Ectodermal cell (in vitro differentiated cells): ENCODE results near the gene SMIM44.
"Not testable (repeated sequence)": the region's sequence is repeated elsewhere in the genome, so short reads cannot be mapped to it uniquely, and the experiment has no call there.

Experiments used
- H3K27ac ChIP-seq: 2 replicates; pipeline ENCODE4 v1.7.0; 2013; ENCODE audit warnings: mild to moderate bottlenecking, low read depth, low read length; ENCODE audit not compliant: insufficient read depth, poor library complexity, severe bottlenecking
- H3K27me3 ChIP-seq: 2 replicates; pipeline ENCODE4 v1.7.0; 2013; ENCODE audit warnings: mild to moderate bottlenecking, low read length; ENCODE audit not compliant: insufficient read depth, control insufficient read depth, poor library complexity, severe bottlenecking
- H3K36me3 ChIP-seq: one replicate; pipeline ENCODE4 v1.7.0; 2013; ENCODE audit warnings: low read length; ENCODE audit not compliant: control insufficient read depth, insufficient read depth
- H3K4me1 ChIP-seq: one replicate; pipeline ENCODE4 v1.7.0; 2013; ENCODE audit warnings: low read length; ENCODE audit not compliant: control insufficient read depth, insufficient read depth
- H3K4me3 ChIP-seq: 2 replicates; pipeline ENCODE4 v1.7.0; 2013; ENCODE audit warnings: low read depth, low read length, control low read depth; ENCODE audit not compliant: insufficient read depth
- H3K9me3 ChIP-seq: 2 replicates; pipeline ENCODE4 v1.7.0; 2013; ENCODE audit warnings: mild to moderate bottlenecking, low read length, moderate library complexity; ENCODE audit not compliant: control insufficient read depth
- WGBS, 2 experiments: methylation state at CpG; one replicate each; pipeline ENCODE4 v1.1.7; 2013; ENCODE audit warnings: missing lambda C conversion rate in 2 of 2; 5-methylcytosine and 5-hydroxymethylcytosine counted together

The SMIM44 gene

DNA sequence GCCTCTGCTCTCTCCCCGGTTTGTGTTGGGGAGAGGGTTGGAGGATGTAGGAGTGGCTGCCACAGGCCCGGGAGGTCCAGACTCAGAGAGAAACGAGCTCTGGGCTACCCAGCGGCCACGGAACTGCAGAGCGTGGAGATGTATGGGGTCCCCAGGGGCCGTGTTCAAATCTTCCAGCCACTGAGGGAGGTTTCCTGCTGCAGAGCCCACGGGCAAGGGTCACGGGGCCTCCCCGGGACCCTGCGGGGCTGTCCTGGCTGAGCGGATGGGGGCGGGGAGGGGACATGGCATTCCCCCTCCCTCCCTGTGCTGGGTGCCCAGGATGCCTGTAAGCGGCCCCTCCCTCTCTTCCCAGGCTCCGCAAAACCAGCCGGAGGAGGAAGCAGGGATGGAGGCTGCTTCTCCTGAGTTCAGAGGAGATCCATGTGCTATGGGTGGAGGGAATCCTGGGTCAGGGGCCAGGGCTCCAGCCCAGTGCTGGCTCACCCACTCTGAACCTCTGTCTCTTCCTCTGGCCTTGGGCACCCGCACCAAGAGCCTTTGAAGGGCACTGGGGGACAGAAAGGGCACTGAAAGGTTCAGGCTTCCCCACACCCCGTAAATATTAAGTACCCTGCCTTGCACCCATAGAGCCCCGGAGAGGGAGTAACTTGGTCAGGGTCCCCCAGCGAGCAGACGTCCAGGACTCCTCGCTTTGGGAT lies 25.6 kb downstream of the SMIM44 start:
- 15 to 16% methylated on average over 20 to 21 of the region's 22 CpGs for whole genome bisulfite sequencing, 2 experiments
- Histone ChIP-seq H3K27ac (no peak overlapping the region), H3K36me3 (no peaks in the 10 kb centered on the region), H3K27me3 (peaks cover 70% of the 10 kb centered on the region), H3K4me3 (no peak overlapping the region), H3K4me1 (peaks cover 28% of the 10 kb centered on the region), H3K9me3 (no peaks in the 10 kb centered on the region)

DNA sequence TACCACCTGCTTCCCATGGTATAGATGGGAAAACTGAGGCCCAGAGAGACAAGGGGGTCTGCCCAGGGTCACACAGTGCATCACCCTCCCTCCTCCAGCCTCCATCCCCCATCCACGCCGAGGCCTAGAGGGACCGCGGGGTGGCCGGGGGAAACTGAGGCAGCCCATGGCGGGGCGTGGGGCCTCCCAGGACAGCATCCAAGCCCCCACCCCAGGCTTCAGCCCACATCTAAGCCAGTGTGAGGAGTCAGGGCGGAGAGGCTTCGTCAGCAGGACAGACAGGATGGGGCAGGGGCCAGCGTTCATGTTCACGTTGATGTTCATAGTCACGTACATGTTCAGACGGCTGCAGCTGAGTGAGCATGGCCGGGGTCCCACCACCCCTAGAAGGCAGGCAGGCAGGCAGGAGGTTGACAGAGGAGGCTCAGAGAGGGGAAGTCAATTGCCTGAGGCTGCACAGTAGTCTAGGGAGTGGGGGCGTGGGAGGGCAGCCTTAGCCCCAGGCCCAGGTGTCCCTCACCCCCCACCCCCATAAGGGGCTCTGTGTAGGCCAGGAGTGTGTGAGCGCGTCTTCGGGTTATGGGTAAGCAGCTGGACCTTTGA lies 26.2 kb downstream of the SMIM44 start:
- WGBS, 2 experiments: 82 to 83% methylated on average over 18 of the region's 18 CpGs
- H3K27ac ChIP-seq: no peak overlapping the region
- H3K27me3 ChIP-seq: peaks cover 64% of the 10 kb centered on the region
- H3K4me1 ChIP-seq: peaks cover 28% of the 10 kb centered on the region
- no peak overlapping the region for H3K4me3 ChIP-seq
- H3K9me3 ChIP-seq: no peaks in the 10 kb centered on the region
- H3K36me3 ChIP-seq: no peaks in the 10 kb centered on the region

DNA sequence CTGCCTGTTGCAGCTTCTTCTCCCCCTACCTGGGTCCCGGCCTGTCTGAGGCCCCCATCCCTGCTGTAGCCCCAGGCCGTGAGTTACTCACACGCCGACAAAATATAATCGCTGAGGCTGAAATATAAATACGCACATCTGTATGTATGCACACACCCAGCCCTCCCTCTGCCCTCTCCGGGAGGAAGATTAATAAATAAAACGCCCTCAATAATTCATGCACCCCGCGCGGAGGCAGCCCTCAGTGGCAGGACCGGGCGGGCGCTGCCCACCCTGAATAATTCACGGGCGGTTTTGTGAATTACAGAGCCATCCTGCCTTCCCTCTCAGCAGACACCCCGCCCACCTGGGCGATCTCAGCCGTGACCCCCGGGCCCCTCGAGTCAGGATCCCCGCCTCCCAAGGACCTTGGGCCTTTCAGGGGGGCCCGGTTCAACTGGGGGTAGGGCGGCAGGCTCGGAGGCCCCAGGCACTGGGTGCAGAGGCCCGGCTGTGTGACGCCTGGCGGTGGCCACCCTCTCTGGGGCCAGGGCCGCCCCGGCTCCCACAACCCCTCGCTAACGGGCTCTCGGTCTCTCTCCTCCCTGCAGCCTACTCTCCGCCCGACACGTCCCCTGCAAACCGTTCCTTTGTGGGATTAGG lies 27.2 kb downstream of the SMIM44 start:
- H3K36me3 ChIP-seq: no peaks in the 10 kb centered on the region
- H3K9me3 ChIP-seq: no peaks in the 10 kb centered on the region
- H3K27ac ChIP-seq: no peak overlapping the region
- H3K4me1 ChIP-seq: peaks cover 28% of the 10 kb centered on the region
- no peak overlapping the region for H3K4me3 ChIP-seq
- 72 to 74% methylated on average over 37 of the region's 37 CpGs for WGBS, 2 experiments
- peaks cover 55% of the 10 kb centered on the region for H3K27me3 ChIP-seq

DNA sequence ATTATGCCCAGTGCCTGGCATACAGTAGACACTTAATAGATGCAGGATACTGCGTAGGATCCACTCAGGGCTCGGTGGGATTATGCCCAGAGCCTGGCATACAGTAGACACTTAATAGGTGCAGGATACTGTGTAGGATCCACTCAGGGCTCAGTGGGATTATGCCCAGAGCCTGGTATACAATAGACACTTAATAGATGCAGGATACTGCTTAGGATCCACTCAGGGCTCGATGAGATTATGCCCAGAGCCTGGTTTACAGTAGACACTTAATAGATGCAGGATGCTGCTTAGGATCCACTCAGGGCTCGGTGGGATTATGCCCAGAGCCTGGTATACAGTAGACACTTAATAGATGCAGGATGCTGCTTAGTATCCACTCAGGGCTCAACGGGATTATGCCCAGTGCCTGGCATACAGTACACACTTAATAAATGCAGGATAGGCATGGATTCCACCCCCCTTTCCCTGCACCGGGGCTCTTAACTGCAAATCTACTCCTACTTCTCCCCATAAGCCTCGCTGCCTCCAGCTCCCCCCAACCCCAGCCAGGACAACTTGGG lies 27.8 kb downstream of the SMIM44 start:
- Histone ChIP-seq H3K27me3 (peaks cover 48% of the 10 kb centered on the region), H3K4me1 (peaks cover 28% of the 10 kb centered on the region), H3K36me3 (no peaks in the 10 kb centered on the region), H3K9me3 (no peaks in the 10 kb centered on the region), H3K4me3 (no peak overlapping the region), H3K27ac (no peak overlapping the region)
- 88 to 94% methylated on average over 7 of the region's 7 CpGs for WGBS, 2 experiments

DNA sequence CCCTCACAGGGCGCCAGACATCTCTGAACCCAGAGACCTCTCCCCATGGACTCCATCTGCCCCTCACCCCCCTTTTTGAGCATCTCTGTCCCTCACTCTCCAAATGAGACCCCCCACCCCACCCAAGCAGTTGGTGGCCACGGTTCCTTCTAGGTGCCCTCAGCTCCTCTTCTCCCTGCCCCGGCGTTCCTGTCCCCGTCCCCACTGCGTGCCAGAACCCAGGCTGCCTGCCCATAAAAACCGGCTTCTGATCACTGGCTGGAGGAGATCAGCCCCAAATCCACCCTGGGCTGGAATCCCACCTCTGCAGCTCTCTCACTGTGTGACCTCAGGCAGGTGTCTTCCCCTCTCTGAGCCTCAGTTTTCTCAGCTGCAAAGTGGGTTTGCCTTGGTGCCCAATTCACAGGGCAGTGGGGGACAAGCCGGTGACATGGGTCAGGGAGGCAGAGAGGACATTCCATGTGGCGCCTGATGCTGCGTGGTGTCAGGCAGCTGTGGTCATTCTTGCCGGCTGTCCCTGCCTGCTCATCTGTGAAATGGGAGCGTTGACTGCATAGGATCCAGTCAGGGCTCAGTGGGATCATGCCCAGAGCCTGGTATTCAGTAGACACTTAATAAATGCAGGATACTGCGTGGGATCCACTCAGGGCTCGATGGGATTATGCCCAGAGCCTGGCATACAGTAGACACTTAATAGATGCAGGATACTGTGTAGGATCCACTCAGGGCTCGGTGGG lies 28.4 kb downstream of the SMIM44 start:
- Histone ChIP-seq H3K4me1 (peaks cover 28% of the 10 kb centered on the region), H3K27ac (no peak overlapping the region), H3K9me3 (no peaks in the 10 kb centered on the region), H3K27me3 (peaks cover 42% of the 10 kb centered on the region), H3K4me3 (no peak overlapping the region), H3K36me3 (no peaks in the 10 kb centered on the region)
- 92 to 94% methylated on average over 15 of the region's 15 CpGs for WGBS, 2 experiments

DNA sequence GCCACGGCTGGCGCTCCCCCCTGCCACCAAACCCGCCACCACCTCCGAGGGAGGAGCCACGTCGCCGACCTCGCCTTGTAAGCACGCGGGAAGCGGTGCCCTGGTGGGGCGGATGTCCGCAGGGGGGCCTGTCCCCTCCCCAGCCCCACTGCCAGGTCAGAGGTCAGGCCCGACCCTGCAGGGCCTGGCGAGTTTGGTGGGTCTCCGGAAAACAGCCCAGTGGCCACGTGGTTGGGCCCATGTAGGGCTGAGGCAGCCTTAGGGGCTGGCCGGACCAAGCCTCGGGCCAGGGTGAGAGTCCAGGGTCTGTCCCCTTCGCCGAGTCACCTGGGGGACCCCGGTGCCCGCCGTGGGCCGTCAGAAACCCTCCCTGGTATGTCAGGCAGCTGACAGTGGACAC lies 29.4 kb downstream of the SMIM44 start:
- WGBS, 2 experiments: 91 to 93% methylated on average over 25 of the region's 25 CpGs
- H3K4me1 ChIP-seq: peaks cover 20% of the 10 kb centered on the region
- no peak overlapping the region for H3K4me3 ChIP-seq
- peaks cover 34% of the 10 kb centered on the region for H3K27me3 ChIP-seq
- H3K9me3 ChIP-seq: no peaks in the 10 kb centered on the region
- no peak overlapping the region for H3K27ac ChIP-seq
- no peaks in the 10 kb centered on the region for H3K36me3 ChIP-seq

DNA sequence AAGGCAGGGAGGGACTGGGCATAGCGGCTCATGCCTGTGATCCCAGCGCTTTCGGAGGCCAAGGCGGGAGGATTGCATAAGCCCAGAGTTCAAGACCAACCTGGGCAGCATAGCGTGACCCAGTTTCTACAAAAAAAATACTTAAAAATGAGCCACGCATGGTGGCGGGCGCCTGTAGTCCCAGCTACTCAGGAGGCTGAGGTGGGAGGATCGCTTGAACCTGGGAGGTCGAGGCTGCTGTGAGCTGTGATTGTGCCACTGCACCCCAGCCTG lies 30.4 kb downstream of the SMIM44 start:
- not testable (repeated sequence) for H3K27ac ChIP-seq, H3K4me3 ChIP-seq, H3K36me3 ChIP-seq, H3K9me3 ChIP-seq
- peaks cover 33% of the 10 kb centered on the region for H3K27me3 ChIP-seq
- H3K4me1 ChIP-seq: peaks cover 10% of the 10 kb centered on the region
- WGBS, 2 experiments: 94 to 95% methylated on average over 10 of the region's 10 CpGs

DNA sequence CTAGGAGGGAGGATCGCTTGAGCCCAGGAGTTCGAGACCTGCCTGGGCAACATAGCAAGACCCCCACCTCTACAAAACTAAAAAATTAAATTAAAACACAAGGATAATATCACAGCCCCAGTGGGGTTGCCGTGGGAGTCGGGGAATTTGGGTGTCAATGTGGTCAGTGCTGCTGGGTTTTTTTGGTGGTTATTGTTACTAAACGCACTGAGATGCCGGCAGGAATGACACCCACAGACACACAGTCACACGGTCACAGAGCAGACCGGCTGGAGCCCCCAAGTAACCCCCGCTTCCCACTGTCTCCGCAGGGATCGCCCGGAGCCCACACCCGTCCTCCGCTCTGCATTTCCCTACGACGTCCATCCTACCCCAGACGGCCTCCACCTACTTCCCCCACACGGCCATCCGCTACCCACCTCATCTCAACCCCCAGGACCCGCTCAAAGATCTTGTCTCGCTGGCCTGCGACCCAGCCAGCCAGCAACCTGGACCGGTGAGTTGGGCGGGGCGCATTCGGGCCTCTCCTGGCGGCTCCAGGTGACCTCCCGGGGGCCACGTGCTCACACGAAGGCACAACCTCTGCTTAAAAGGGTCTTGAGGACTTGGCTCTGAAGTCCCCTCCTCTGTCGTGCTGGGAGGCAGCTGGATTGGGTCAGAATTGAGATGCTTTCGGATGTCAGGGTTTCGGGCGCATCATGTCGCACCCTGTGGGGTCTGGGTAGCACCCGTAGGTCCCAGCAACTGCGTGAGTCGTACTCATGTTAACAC lies 30.9 kb downstream of the SMIM44 start:
- 93 to 95% methylated on average over 38 of the region's 38 CpGs for WGBS, 2 experiments
- no peak overlapping the region for H3K4me3 ChIP-seq

DNA sequence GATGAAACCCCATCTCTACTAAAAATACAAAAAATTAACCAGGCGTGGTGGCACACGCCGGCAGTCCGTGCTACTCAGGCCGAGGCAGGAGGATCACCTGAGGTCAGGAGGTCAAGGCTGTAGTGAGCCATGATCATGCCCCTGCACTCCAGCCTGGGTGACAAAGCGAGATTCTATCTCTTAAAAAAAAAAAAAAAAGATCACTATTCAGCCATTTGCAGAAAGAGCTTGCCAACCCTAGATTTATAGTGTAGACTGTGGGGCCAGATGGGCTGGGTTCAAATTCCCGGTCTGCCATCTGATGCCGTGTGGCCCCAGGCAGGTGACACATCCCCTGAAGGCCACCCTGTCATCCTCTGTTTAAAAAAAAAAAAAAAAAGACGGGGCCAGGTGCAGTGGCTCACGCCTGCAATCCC lies 31.8 kb downstream of the SMIM44 start:
- Histone ChIP-seq H3K9me3 (no peaks in the 10 kb centered on the region), H3K4me3 (no peak overlapping the region), H3K36me3 (no peaks in the 10 kb centered on the region), H3K27me3 (peaks cover 32% of the 10 kb centered on the region), H3K27ac (no peak overlapping the region), H3K4me1 (no peaks in the 10 kb centered on the region)
- 89 to 90% methylated on average over 10 of the region's 10 CpGs for WGBS, 2 experiments

More for the DNA sequence above, 30.9 kb downstream of the SMIM44 start:
- no peaks in the 10 kb centered on the region for H3K9me3 ChIP-seq
- H3K36me3 ChIP-seq: no peaks in the 10 kb centered on the region
- peaks cover 7% of the 10 kb centered on the region for H3K4me1 ChIP-seq
- H3K27me3 ChIP-seq: peaks cover 33% of the 10 kb centered on the region
- no peak overlapping the region for H3K27ac ChIP-seq
